ENCODE data around the gene JMJD1C. TPM values are rescaled to one million over a fixed set of nuclear protein-coding genes. Genes with fewer than 3 reads are reported as not detected.

JMJD1C gene
- total and polyA plus RNA-seq, 8 donors = 25.6 to 56.9 (median 36.7) TPM

DNA sequence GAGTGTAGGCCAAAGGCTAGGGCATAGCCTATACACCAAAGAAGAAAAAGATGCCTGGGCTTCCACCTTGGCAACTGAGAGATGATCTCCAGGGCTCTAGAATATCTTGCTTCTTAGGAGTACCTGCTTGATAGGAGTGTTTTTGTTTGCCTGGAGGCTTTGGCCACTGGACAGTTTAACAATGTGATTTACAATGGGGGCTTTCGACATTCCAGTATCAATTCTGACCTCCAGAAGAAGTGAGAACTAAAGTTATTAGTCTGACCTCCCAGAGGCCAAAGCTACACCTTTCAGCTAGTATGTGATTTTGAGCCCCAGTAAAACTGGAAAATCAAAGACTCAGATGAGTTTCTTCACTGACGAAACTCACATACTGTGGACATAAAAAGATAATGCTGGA lies 96.1 kb downstream of the JMJD1C start:
- H3K27me3 ChIP-seq = no peaks in the 10 kb centered on the region
- no peak for FAIRE-seq
- no peak for DNase-seq
- H3K27ac ChIP-seq = no peak overlapping the region
- H3K4me1 ChIP-seq = no peaks in the 10 kb centered on the region
- ATAC-seq = no peak
- H3K9me3 ChIP-seq = no peaks in the 10 kb centered on the region
- TF ChIP-seq, protein P1, sequence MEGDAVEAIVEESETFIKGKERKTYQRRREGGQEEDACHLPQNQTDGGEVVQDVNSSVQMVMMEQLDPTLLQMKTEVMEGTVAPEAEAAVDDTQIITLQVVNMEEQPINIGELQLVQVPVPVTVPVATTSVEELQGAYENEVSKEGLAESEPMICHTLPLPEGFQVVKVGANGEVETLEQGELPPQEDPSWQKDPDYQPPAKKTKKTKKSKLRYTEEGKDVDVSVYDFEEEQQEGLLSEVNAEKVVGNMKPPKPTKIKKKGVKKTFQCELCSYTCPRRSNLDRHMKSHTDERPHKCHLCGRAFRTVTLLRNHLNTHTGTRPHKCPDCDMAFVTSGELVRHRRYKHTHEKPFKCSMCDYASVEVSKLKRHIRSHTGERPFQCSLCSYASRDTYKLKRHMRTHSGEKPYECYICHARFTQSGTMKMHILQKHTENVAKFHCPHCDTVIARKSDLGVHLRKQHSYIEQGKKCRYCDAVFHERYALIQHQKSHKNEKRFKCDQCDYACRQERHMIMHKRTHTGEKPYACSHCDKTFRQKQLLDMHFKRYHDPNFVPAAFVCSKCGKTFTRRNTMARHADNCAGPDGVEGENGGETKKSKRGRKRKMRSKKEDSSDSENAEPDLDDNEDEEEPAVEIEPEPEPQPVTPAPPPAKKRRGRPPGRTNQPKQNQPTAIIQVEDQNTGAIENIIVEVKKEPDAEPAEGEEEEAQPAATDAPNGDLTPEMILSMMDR (IDR thresholded peaks at IDR 0.05) = no peak
- 89% methylated on average over 2 of the region's 2 CpGs for WGBS, 2 donors
- no peaks in the 10 kb centered on the region for H3K36me3 ChIP-seq
- intact Hi-C loops (cut with DNase I) = no loop called here
- no peak overlapping the region for H3K4me3 ChIP-seq

DNA sequence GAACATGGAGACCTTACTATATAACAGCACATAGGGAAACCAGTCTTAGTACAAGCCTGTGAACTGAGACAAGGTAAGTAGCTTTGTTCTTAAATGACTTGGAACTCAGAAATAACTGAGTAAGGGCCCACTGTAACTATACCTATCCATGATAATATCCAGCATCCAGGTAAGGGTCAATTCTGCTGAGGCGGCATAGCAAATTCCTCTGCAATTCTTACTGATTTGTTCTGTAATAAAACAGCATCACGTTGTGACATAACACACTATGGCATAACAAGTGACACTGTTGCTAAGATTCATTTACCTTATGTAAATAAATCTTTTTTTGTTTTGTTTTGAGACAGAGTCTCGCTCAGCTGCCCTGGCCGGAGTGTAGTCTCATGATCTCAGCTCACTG lies 97.4 kb downstream of the JMJD1C start:
- ATAC-seq (no peak), FAIRE-seq (no peak), DNase-seq (no peak)
- 91 to 92% methylated on average over 4 of the region's 4 CpGs for WGBS, 2 donors
- no peaks in the 10 kb centered on the region for H3K27me3 ChIP-seq
- TF ChIP-seq, protein P1 (IDR thresholded peaks at IDR 0.05) = no peak
- H3K4me1 ChIP-seq = no peaks in the 10 kb centered on the region
- no peak overlapping the region for H3K27ac ChIP-seq
- intact Hi-C loops (cut with DNase I) = no loop called here
- no peaks in the 10 kb centered on the region for H3K36me3 ChIP-seq
- H3K4me3 ChIP-seq = no peak overlapping the region
- H3K9me3 ChIP-seq = no peaks in the 10 kb centered on the region

DNA sequence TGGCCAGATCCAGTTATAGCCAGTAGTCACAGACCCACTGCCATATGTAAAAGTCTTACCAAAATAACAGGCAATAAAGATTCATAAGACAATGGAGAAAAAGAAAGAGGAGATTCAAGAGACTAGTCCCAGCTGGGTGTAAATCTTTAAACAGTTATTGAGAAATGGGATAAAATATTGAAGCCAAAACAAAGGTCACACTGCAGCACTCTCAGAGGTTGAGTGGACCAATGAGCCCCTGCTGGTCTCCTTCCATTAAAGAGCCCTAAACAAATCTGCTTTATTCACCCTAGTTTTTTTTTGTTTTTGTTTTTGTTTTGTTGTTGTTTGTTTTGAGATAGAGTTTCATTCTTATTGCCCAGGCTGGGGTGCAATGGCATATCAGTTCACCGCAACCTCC lies 98.8 kb downstream of the JMJD1C start:
- WGBS, 2 donors = 98 to 100% methylated on average over 1 of the region's 1 CpG
- intact Hi-C loops (cut with DNase I) = no loop called here
- no peak for FAIRE-seq

DNA sequence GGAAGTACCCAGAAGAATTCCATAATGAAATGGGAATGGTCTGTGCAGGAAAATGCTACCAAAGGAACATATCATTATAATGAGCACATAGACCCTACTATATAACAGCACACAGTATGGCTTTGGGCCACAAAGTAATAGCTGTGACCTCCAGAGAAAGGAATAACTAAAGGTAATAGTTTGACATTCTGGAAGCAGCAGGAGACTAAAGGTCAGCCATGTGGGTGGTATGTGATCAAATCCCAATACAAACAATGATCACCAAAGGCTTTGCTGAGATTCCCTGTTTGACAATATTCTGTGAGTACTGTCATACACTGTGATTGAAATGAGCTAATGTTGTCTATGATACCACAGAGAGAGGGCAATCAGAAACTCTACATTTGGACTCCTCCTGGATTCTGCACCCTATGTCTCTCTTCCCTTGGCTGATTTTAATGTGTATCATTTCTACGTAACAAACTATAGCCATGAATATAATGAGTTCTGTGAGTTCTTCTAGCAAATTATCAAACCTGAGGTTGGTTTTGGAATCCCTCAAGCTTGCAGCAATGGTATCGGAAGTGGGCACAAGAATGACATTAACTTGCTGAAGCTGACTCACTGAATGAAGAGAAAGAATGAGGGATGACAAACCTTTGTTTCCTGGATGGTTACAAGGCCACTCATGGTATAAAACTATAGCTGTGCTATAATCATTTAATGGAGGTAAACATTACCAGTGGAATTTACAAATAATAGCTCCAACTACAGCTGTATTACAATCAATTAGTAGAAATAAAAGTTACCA lies 99.6 kb downstream of the JMJD1C start:
- Histone ChIP-seq H3K4me1 (no peaks in the 10 kb centered on the region), H3K4me3 (no peak overlapping the region), H3K36me3 (no peaks in the 10 kb centered on the region), H3K9me3 (no peaks in the 10 kb centered on the region), H3K27me3 (no peaks in the 10 kb centered on the region), H3K27ac (no peak overlapping the region)
- TF ChIP-seq, protein P1 (IDR thresholded peaks at IDR 0.05) = no peak
- ATAC-seq (no peak), FAIRE-seq (no peak), DNase-seq (no peak)
- intact Hi-C loops (cut with DNase I) = no loop called here
- 98 to 99% methylated on average over 2 of the region's 2 CpGs for WGBS, 2 donors

More for the DNA sequence above, 98.8 kb downstream of the JMJD1C start:
- no peak overlapping the region for H3K4me3 ChIP-seq
- H3K9me3 ChIP-seq = no peaks in the 10 kb centered on the region
- H3K27me3 ChIP-seq = no peaks in the 10 kb centered on the region
- H3K27ac ChIP-seq = no peak overlapping the region
- H3K4me1 ChIP-seq = no peaks in the 10 kb centered on the region
- no peak for DNase-seq
- H3K36me3 ChIP-seq = no peaks in the 10 kb centered on the region
- TF ChIP-seq, protein P1 (IDR thresholded peaks at IDR 0.05) = no peak
- no peak for ATAC-seq

DNA sequence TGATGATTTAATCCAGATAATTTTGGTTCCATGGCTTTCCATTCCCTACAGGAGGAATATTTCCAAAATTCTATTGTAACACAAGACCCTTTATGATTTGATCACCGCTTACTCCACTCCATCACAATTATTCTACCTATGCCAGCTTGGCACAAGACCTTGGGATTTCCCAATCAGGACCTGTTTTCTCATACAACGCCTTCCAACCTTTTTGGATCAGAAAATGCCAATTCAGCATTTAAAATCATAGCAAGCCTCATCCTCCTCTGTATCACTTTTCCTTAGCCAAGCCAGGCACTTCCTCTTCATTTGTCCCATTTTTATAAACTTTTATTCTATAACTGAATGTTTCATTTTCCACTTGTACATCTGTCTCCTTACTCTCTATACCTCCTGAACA lies 100.9 kb downstream of the JMJD1C start:
- intact Hi-C loops (cut with DNase I) = no loop called here
- 81 to 87% methylated on average over 2 of the region's 2 CpGs for WGBS, 2 donors
- no peak for ATAC-seq

More for the DNA sequence above, 100.9 kb downstream of the JMJD1C start:
- DNase-seq (no peak), FAIRE-seq (no peak)
- no peak overlapping the region for H3K27ac ChIP-seq
- H3K27me3 ChIP-seq = no peaks in the 10 kb centered on the region
- no peaks in the 10 kb centered on the region for H3K36me3 ChIP-seq
- TF ChIP-seq, protein P1 (IDR thresholded peaks at IDR 0.05) = no peak
- H3K4me3 ChIP-seq = no peak overlapping the region
- no peaks in the 10 kb centered on the region for H3K4me1 ChIP-seq
- H3K9me3 ChIP-seq = no peaks in the 10 kb centered on the region

Data from pancreas (tissue), 10 donors.